Measurements from ENCODE around the gene RPL3.
"Not testable (repeated sequence)": the region's sequence is repeated elsewhere in the genome, so short reads cannot be mapped to it uniquely, and the experiment has no call there.

The RPL3 gene

DNA sequence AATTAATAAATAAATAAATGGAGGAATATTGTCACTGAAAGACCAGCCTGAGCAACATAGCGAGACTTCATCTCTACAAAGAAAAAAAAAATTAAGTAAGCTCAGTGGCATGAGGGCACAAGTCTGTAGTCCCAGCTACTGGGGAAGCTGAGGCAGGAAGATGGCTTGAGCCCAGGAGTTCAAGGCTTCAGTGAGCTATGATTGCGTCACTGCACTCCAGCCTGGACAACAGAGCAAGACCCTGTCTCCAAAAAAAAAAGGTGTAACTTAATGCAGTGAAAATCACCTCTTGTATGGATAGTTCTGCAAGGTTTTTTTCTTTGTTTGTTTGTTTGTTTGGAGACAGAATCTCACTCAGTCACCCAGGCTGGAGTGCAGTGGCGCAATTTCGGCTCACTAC is 25.8 kb upstream of the RPL3 start:
- no peak overlapping the region for H3K4me3 Mint-ChIP-seq
- intact Hi-C loops (cut with micrococcal nuclease): loop anchor here (10.0 kb wide), 1 partner anchor 170 kb away; no protein-coding TSS in a partner anchor
- no peak overlapping the region for H3K27ac Mint-ChIP-seq
- peaks cover 4% of the 10 kb centered on the region for H3K27me3 Mint-ChIP-seq
- no peaks in the 10 kb centered on the region for H3K36me3 Mint-ChIP-seq (ENCODE audit: low read depth)
- peaks cover 18% of the 10 kb centered on the region for H3K4me1 Mint-ChIP-seq (ENCODE audit: low read depth)
- no peaks in the 10 kb centered on the region for H3K9me3 Mint-ChIP-seq

DNA sequence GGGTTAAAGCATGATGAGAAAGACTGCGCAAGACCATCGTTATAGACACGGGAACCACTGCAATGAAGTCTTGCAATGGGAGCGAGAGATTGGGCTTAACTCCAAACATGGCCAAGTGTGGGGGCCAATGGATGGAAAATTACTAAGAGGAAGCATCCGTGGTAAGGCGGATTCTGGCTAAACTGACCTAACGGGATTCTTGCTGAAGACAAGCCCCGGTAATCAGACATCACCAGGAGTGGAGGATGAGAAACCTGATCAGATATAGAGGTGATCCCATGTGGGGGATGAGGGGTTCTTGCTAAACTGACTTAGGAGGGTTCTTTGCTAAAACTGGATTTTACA is 24.6 kb upstream of the RPL3 start:
- Mint-ChIP-seq H3K36me3 (ENCODE audit: low read depth) (no peaks in the 10 kb centered on the region), H3K27me3 (peaks cover 3% of the 10 kb centered on the region), H3K4me3 (no peak overlapping the region), H3K9me3 (no peaks in the 10 kb centered on the region), H3K4me1 (ENCODE audit: low read depth) (peaks cover 10% of the 10 kb centered on the region), H3K27ac (no peak overlapping the region)
- intact Hi-C loops (cut with micrococcal nuclease): loop anchor here (10.0 kb wide), 1 partner anchor 171 kb away; no protein-coding TSS in a partner anchor

DNA sequence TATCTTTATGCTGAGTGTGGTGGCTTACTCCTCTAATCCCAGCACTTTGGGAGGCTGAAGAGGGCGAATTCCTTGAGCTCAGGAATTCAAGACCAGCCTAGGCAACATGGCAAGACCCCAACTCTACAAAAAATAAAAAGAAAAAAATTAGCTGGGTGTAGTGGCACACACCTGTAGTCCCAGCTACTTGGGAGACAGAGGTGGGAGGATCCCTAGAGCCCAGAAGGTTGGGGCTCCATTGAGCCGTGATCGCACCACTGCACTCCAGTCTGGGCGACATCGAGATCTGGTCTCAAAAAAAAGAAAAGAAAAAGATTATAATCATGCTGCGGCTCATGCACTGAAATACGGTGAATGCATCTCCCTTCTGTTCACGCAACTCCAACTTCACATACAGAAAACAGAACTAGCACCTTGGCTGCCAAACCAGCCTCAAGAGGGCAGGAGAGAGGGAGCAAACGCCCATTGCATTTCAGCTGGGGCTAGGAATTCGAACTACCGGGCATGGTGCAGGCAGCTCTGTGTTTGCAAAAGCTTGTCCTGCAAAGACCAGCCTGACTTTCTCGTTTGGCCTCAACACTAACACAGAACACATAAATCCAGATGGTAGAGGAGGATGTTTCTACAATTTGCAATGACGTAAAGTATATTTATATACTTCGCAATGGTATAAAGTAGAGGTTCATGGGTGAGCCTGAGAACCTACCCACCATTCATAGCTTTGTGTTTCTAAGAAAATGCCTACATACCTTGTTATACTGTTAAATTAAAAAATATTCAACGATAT is 24.0 kb upstream of the RPL3 start:
- Mint-ChIP-seq H3K4me3 (no peak overlapping the region), H3K27ac (no peak overlapping the region), H3K27me3 (peaks cover 3% of the 10 kb centered on the region), H3K9me3 (no peaks in the 10 kb centered on the region), H3K4me1 (ENCODE audit: low read depth) (peaks cover 8% of the 10 kb centered on the region), H3K36me3 (ENCODE audit: low read depth) (no peaks in the 10 kb centered on the region)
- intact Hi-C loops (cut with micrococcal nuclease): loop anchor here (10.0 kb wide), 1 partner anchor 171 kb away; no protein-coding TSS in a partner anchor

DNA sequence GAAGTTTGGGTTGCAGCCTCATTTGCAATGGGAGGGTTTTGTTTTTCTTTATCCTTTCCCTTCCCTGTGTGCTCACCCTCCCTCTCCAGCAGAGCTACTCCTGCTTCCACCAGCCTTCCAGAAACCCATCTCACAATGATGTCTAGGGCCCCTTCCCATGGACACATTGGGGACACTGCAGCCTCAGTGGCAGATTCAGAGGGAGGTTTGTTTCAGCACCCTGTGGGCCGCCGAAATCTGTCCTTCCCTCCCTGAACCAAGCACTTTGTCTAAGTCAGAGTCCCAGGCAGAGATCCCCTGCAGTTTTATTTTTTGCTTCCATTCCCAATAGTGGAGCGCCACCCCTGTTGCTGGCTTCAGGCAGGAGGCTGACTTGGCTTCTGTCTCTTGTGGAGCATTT is 21.8 kb upstream of the RPL3 start:
- peaks cover 3% of the 10 kb centered on the region for H3K27me3 Mint-ChIP-seq
- intact Hi-C loops (cut with micrococcal nuclease): loop anchor here (10.0 kb wide), 1 partner anchor 174 kb away; no protein-coding TSS in a partner anchor
- H3K4me1 Mint-ChIP-seq (ENCODE audit: low read depth): peaks cover 8% of the 10 kb centered on the region
- H3K9me3 Mint-ChIP-seq: no peaks in the 10 kb centered on the region
- no peak overlapping the region for H3K27ac Mint-ChIP-seq
- H3K4me3 Mint-ChIP-seq: no peak overlapping the region
- H3K36me3 Mint-ChIP-seq (ENCODE audit: low read depth): no peaks in the 10 kb centered on the region

DNA sequence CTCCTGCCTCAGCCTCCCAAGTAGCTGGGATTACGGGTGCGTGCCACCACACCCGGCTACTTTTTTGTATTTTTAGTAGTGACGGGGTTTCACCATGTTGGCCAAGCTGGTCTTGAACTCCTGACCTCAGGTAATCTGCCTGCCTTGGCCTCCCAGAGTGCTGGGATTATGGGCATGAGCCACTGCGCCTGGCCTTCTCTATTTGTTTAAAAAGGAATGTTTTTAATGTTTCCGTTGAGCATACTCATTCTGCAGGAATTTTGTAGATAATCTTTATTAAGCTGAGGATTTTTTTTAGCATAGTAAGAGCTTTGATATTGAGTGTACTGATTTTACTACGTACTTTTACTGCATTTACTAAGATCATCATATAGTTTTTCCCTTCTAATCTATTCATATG is 20.4 kb upstream of the RPL3 start:
- not testable (repeated sequence) for H3K27ac Mint-ChIP-seq
- intact Hi-C loops (cut with micrococcal nuclease): loop anchor here (10.0 kb wide), 1 partner anchor 175 kb away; no protein-coding TSS in a partner anchor

DNA sequence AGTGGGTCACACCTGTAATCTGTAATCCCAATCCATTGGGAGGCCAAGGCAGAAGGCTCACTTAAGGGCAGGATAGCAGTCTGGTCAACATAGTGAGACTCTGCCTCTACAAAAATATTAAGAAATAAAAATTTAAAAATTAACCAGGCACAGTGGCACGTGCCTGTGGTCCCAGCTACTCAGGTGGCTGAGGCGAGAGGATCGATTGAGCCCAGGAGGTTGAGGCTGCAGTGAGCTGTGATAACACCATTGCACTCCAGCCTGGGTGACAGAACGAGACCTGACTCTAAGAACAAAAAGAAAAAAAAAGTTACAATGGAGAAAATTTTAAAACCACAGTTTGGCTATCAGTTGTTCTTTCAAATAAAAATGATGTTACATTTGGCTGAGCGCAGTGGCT is 17.0 kb upstream of the RPL3 start:
- no peak overlapping the region for H3K4me3 Mint-ChIP-seq
- intact Hi-C loops (cut with micrococcal nuclease): no loop called here
- H3K27ac Mint-ChIP-seq: no peak overlapping the region
- no peaks in the 10 kb centered on the region for H3K9me3 Mint-ChIP-seq
- H3K4me1 Mint-ChIP-seq (ENCODE audit: low read depth): peaks cover 17% of the 10 kb centered on the region
- no peaks in the 10 kb centered on the region for H3K36me3 Mint-ChIP-seq (ENCODE audit: low read depth)
- no peaks in the 10 kb centered on the region for H3K27me3 Mint-ChIP-seq

More for the DNA sequence above, 20.4 kb upstream of the RPL3 start:
- H3K4me1 Mint-ChIP-seq (ENCODE audit: low read depth); H3K9me3 Mint-ChIP-seq; H3K36me3 Mint-ChIP-seq (ENCODE audit: low read depth); H3K4me3 Mint-ChIP-seq; H3K27me3 Mint-ChIP-seq: not testable (repeated sequence)

DNA sequence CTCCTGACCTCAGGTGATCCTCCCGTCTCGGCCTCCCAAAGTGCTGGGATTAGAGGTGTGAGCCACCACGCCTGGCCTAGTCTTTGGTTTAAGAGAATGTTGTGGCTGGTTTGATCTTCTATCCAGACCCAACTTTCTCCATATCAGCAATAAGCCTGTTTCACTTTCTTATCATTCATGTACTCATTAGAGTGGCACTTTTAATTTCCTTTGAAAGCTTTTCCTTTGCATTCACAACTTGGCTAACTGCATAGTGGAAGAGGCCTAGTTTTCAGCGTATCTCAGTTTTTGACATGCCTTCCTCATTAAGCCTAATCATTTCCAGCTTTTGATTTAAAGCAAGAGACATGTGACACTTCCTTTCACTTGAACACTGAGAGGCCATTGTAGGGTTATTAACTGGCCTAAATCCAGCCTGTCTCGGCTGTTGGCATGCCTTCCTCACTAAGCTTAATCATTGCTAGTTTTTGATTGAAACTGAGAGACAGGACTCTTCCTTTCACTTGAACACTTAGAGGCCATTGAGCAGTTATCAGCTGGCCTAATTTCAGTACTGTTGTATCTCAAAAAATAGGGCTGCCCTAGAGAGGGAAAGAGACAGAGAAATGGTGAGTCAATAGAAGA is 13.1 kb upstream of the RPL3 start:
- Mint-ChIP-seq H3K27me3 (no peaks in the 10 kb centered on the region), H3K36me3 (ENCODE audit: low read depth) (no peaks in the 10 kb centered on the region), H3K27ac (peak overlapping the region; percentile 71), H3K9me3 (no peaks in the 10 kb centered on the region), H3K4me3 (no peak overlapping the region), H3K4me1 (ENCODE audit: low read depth) (peaks cover 43% of the 10 kb centered on the region)
- intact Hi-C loops (cut with micrococcal nuclease): no loop called here

DNA sequence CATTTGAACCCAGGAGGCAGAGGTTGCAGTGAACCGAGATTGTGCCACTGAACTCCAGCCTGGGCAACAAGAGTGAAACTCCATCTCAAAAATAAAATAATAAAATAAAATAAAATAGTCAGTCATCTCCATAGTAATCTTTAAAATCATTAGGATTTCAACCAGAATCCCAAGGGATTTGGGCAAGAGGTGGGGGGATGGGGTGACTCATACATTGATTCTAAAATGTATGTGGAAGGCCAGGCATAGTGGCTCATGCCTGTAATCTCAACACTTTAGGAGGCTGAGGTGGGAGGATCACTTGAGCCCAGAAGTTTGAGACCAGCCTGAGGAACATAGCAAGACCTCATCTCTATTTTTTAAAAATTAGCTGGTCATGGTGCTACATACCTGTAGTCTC is 11.1 kb upstream of the RPL3 start:
- not testable (repeated sequence) for H3K9me3 Mint-ChIP-seq

DNA sequence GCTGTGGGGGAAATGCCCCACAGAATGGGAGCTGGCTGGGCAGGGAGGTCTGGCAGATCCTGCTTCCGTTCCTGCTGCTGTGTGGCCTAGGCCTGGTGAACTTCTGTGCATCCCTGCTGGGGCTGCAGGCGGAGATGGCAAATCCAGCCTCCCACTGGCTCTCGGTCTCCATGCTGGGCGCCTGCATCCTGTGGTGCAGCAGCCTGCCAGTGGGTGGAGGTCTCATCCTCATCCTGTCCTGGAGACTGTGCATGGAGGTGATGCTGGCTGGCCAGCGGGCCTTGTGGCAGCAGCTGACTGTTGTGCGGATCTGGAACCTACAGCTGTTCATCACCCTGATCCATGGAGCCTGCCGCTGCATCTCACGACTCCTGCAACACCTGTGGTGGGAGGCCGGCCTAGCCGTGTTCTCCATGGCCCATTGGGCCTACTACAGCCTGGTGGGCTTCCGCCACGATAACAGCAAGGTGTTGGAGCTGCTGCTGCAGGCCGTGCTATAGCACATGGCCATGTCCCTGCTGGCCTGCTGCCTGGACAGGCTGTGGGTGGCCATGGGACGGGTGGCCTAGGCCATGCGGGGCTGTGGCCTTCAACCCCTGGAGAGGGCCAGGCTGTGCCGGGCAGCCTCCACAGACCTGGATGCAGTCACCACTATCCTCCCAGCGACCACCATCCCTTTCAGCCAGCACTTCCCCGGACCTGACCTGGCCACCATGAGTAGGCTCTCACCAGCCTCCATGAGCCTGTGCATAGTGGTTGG is 8.8 kb upstream of the RPL3 start:
- no peak overlapping the region for H3K4me3 Mint-ChIP-seq
- no peaks in the 10 kb centered on the region for H3K36me3 Mint-ChIP-seq (ENCODE audit: low read depth)
- no peaks in the 10 kb centered on the region for H3K9me3 Mint-ChIP-seq
- peaks cover 55% of the 10 kb centered on the region for H3K4me1 Mint-ChIP-seq (ENCODE audit: low read depth)
- H3K27ac Mint-ChIP-seq: peak overlapping the region; percentile 80
- intact Hi-C loops (cut with micrococcal nuclease): no loop called here
- no peaks in the 10 kb centered on the region for H3K27me3 Mint-ChIP-seq

More for the DNA sequence above, 11.1 kb upstream of the RPL3 start:
- intact Hi-C loops (cut with micrococcal nuclease); H3K36me3 Mint-ChIP-seq (ENCODE audit: low read depth); H3K27me3 Mint-ChIP-seq; H3K4me3 Mint-ChIP-seq: not testable (repeated sequence)
- Mint-ChIP-seq H3K4me1 (ENCODE audit: low read depth) (peaks cover 46% of the 10 kb centered on the region), H3K27ac (peak overlapping the region; percentile 37)

DNA sequence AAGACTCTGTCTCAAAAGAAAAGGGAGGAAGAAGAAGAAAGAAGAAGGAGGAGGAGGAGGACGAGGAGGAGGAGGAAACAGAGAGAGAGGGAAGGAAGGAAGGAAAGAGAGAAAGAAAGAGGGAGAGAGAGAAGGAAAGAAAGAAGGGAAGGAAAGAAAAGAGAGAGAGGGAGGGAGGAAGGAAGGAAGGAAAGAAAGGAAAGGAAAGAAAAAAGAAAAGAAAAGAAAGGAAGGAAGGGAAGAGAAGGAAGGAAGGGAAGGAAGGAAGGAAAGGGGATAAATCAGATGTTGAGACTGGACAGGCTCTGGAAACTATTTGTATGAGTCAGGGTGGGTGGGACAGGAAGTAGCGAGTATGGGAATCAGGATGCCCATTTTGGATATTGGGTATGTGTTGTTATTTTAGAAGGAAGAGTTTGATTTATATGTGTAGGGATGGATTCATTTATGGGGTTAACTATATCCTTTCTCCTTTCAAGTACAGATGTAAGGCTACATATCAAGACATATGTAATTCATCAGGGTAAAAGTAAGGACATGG is 6.0 kb upstream of the RPL3 start:
- no peaks in the 10 kb centered on the region for H3K9me3 Mint-ChIP-seq

DNA sequence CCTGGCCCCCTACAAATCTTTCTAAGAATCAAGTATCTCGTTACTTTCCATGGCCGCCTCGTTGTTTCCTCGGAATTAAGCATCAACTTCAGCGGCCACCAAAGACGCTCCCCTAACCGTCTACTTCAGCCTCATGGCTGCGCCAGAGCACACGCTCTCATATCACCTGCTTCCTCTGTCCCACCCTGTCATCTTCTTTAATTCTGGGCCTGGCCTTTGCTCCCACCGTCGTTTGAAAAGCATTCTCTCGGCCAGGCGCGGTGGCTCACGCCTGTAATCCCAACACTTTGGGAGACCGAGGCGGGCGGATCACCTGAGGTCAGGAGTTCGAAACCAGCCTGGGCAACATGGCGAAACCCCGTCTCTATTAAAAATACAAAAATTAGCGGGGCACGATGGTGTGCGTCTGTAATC is 1.2 kb upstream of the RPL3 start:
- Mint-ChIP-seq H3K27ac (peak overlapping the region; percentile 100), H3K4me1 (ENCODE audit: low read depth) (peaks cover 51% of the 10 kb centered on the region), H3K4me3 (peak overlapping the region; percentile 99), H3K36me3 (ENCODE audit: low read depth) (peaks cover 48% of the 10 kb centered on the region)
- H3K27me3 Mint-ChIP-seq; intact Hi-C loops (cut with micrococcal nuclease); H3K9me3 Mint-ChIP-seq: not testable (repeated sequence)

More for the DNA sequence above, 6.0 kb upstream of the RPL3 start:
- H3K36me3 Mint-ChIP-seq (ENCODE audit: low read depth): no peaks in the 10 kb centered on the region
- H3K4me1 Mint-ChIP-seq (ENCODE audit: low read depth): peaks cover 35% of the 10 kb centered on the region
- no peaks in the 10 kb centered on the region for H3K27me3 Mint-ChIP-seq
- intact Hi-C loops (cut with micrococcal nuclease): no loop called here
- peak overlapping the region; percentile 11 for H3K27ac Mint-ChIP-seq
- no peak overlapping the region for H3K4me3 Mint-ChIP-seq

DNA sequence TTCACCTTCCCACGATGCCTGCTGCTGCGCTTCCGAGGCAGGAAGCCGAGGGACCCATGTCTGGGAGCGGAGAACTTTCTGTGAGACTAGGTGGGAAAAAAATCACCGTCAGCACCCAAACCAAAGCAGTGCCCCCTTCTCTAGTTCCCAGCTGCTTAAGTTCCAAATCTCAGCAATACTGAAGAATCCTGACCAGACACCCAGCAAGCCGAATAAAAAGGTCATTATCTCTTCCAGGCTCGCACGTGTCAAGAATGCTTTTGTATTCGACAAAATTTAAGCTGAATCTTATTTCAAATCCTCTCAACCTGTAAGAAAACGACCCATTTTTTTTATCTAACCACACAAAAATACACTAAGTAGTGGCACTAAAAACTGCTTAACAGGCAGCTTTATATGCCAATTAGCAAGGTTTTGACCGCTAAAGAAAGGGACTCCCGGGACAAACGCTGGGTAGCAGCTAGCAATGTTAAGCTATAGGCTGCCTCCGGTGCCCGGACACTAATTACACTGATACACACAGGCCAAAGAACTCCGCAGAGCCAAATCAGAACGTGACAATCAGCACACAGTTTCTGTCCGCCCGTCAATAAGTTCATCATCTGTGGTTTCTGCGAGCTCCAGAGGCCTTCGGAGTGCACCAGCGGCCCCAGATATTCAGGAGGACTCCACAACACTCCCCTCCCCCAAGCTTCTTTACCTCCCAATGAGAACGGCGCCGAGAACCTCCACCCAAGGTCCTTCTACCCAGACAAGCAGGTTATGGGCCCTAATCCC is 728 bp downstream of the RPL3 start:
- Mint-ChIP-seq H3K27ac (peak overlapping the region; percentile 100), H3K9me3 (no peaks in the 10 kb centered on the region), H3K4me3 (peak overlapping the region; percentile 99), H3K36me3 (ENCODE audit: low read depth) (peaks cover 67% of the 10 kb centered on the region), H3K27me3 (no peaks in the 10 kb centered on the region), H3K4me1 (ENCODE audit: low read depth) (peaks cover 59% of the 10 kb centered on the region)
- intact Hi-C loops (cut with micrococcal nuclease): loop anchor here (10.0 kb wide), 1 partner anchor 206 kb away; the partner anchor contains the start of gene ATF4

All from dendritic cell treated with granulocyte-macrophage colony-stimulating factor and Interleukin-4, amounts not matched to agents 40 ng/mL and 50 ng/mL, for 4 days (primary cell).